IPS-15b (cell line): ENCODE results near the gene ARHGAP45.

Experiments used
- H3K27me3 ChIP-seq: one replicate; pipeline ENCODE4 v1.6.1; 2013; ENCODE audit warnings: low read length; ENCODE audit not compliant: control insufficient read depth, insufficient read depth
- H3K36me3 ChIP-seq: one replicate; pipeline ENCODE4 v1.6.1; 2013; ENCODE audit warnings: low read length; ENCODE audit not compliant: control insufficient read depth, insufficient read depth
- H3K4me1 ChIP-seq: one replicate; pipeline ENCODE4 v1.6.1; 2013; ENCODE audit warnings: mild to moderate bottlenecking, low read length; ENCODE audit not compliant: control insufficient read depth, insufficient read depth
- H3K4me3 ChIP-seq: one replicate; pipeline ENCODE4 v1.5.1; 2013; ENCODE audit warnings: low read depth, low read length
- H3K9ac ChIP-seq: one replicate; pipeline ENCODE4 v1.6.1; 2013; ENCODE audit warnings: low read depth, mild to moderate bottlenecking, low read length
- H3K9me3 ChIP-seq: one replicate; pipeline ENCODE4 v1.6.1; 2013; ENCODE audit warnings: mild to moderate bottlenecking, low read length; ENCODE audit not compliant: control insufficient read depth, insufficient read depth

The ARHGAP45 gene

DNA sequence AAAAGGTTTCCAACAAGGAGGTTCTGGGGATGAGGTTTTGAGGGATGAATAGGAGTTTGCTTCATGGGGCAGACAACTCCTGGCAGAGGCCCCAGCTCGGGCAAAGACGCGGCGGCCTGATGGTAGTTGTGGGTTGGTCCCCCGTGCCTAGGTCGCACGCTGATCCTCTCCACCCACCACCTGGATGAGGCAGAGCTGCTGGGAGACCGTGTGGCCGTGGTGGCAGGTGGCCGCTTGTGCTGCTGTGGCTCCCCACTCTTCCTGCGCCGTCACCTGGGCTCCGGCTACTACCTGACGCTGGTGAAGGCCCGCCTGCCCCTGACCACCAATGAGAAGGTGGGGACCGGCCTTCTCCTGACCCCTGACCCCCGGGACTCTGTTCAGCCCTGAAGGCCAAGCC, 15.2 kb upstream of the ARHGAP45 start:
- H3K27me3 ChIP-seq = no peaks in the 10 kb centered on the region
- H3K9ac ChIP-seq = no peak overlapping the region
- H3K4me3 ChIP-seq = no peak overlapping the region
- peaks cover 20% of the 10 kb centered on the region for H3K36me3 ChIP-seq
- H3K4me1 ChIP-seq = no peaks in the 10 kb centered on the region
- H3K9me3 ChIP-seq = no peaks in the 10 kb centered on the region

DNA sequence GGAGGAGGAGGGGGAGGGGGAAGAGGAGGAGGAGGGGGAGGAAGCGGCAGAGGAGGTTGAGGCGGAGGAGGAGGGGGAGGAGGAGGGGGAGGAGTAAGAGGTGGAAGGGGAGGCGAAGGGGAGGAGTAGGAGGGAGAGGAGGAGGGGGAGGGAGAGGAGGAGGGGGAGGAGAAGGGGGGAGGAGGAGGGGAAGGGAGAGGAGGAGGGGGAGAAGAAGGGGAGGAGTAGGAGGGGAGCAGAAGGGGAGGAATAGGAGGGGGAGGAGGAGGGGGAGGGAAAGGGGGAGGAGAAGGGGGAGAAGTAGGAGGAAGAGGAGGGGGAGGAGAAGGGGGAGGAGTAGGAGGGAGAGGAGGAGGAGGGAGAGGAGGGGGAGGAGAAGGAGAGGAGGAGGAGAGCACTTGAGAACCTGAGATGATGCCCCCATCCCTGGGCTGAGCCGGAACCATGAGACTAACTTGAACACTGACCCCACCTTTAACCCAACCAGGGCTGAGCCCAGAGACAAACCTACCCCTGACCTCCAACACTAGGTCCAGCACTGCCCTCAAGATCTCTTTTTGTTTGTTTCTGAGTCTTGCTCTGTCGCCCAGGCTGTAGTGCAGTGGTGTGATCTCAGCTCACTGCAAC, 14.5 kb upstream of the ARHGAP45 start:
- Histone ChIP-seq H3K27me3 (no peaks in the 10 kb centered on the region), H3K36me3 (peaks cover 17% of the 10 kb centered on the region), H3K9me3 (no peaks in the 10 kb centered on the region), H3K4me1 (no peaks in the 10 kb centered on the region), H3K9ac (no peak overlapping the region), H3K4me3 (no peak overlapping the region)

DNA sequence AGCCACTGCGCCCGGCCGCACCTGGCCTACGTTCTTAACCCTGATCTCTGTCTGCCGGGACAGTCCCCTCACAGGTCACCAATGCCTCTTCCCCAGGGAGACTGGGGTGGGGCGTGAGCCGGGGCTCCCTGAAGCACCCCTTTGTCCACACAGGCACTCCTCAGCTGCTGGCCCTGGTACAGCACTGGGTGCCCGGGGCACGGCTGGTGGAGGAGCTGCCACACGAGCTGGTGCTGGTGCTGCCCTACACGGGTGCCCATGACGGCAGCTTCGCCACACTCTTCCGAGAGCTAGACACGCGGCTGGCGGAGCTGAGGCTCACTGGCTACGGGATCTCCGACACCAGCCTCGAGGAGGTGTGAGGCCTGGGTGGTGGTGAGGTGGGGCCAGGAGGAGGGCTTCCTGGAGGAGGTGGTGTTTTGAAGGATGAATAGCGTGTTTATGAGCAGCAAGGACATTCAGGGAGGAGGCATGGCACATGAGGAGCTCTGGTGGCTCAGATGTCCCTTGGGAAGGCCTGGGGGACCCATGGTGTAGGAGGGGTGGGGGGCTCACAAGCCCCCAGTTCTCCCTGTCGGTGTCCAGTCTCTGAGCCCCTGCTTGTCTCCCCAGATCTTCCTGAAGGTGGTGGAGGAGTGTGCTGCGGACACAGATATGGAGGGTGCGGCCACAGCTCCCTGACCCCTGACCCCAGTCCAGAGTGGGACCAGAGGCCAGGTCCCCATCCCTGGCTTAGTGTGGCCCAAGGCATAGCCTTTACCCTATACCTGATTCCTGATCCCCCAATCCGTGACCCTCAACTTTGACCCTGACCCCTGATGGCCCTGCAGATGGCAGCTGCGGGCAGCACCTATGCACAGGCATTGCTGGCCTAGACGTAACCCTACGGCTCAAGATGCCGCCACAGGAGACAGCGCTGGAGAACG, 13.5 kb upstream of the ARHGAP45 start:
- H3K36me3 ChIP-seq = peaks cover 17% of the 10 kb centered on the region
- H3K4me3 ChIP-seq = no peak overlapping the region
- no peaks in the 10 kb centered on the region for H3K9me3 ChIP-seq
- no peak overlapping the region for H3K9ac ChIP-seq
- no peaks in the 10 kb centered on the region for H3K27me3 ChIP-seq
- H3K4me1 ChIP-seq = no peaks in the 10 kb centered on the region

DNA sequence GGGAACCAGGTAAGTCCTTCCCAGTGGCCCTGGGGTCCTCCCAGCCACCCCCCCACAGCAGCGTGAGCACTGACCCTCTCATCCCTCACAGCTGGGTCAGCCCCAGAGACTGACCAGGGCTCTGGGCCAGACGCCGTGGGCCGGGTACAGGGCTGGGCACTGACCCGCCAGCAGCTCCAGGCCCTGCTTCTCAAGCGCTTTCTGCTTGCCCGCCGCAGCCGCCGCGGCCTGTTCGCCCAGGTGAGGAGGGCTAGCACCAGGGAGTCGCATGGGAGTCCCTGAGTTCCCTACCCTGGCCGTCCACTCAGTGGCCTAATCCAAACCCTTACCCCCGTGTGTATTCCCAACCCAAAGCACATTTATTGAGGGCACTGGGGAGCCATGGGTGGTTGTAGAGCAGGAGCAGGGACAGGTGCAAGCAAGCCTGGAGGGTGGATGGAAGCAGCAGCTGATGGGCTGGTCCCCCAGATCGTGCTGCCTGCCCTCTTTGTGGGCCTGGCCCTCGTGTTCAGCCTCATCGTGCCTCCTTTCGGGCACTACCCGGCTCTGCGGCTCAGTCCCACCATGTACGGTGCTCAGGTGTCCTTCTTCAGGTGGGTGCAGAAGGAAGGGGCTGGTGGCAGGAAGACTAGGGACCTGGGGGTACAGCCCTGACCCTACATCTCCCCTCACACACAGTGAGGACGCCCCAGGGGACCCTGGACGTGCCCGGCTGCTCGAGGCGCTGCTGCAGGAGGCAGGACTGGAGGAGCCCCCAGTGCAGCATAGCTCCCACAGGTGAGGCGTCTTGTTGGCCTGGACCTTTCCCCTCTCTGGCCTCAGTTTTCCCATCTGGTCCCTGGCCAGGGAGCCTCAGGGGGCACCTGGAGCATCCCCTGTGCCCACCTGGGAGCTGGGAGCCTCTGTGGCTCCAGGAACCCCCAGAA, 12.6 kb upstream of the ARHGAP45 start:
- H3K9ac ChIP-seq = no peak overlapping the region
- H3K36me3 ChIP-seq = peaks cover 21% of the 10 kb centered on the region
- no peak overlapping the region for H3K4me3 ChIP-seq
- no peaks in the 10 kb centered on the region for H3K9me3 ChIP-seq
- no peaks in the 10 kb centered on the region for H3K27me3 ChIP-seq
- no peaks in the 10 kb centered on the region for H3K4me1 ChIP-seq

DNA sequence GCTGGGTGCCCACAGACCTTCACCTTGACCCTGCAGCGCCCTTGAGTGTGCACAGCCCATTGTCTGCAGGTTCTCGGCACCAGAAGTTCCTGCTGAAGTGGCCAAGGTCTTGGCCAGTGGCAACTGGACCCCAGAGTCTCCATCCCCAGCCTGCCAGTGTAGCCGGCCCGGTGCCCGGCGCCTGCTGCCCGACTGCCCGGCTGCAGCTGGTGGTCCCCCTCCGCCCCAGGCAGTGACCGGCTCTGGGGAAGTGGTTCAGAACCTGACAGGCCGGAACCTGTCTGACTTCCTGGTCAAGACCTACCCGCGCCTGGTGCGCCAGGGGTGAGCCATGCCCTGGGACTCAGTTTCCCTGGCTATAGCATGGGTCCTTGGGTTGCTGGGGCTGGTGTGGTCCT, 11.9 kb upstream of the ARHGAP45 start:
- H3K36me3 ChIP-seq = peaks cover 21% of the 10 kb centered on the region
- H3K4me1 ChIP-seq = no peaks in the 10 kb centered on the region
- H3K9me3 ChIP-seq = no peaks in the 10 kb centered on the region
- H3K27me3 ChIP-seq = no peaks in the 10 kb centered on the region
- H3K9ac ChIP-seq = no peak overlapping the region
- no peak overlapping the region for H3K4me3 ChIP-seq

DNA sequence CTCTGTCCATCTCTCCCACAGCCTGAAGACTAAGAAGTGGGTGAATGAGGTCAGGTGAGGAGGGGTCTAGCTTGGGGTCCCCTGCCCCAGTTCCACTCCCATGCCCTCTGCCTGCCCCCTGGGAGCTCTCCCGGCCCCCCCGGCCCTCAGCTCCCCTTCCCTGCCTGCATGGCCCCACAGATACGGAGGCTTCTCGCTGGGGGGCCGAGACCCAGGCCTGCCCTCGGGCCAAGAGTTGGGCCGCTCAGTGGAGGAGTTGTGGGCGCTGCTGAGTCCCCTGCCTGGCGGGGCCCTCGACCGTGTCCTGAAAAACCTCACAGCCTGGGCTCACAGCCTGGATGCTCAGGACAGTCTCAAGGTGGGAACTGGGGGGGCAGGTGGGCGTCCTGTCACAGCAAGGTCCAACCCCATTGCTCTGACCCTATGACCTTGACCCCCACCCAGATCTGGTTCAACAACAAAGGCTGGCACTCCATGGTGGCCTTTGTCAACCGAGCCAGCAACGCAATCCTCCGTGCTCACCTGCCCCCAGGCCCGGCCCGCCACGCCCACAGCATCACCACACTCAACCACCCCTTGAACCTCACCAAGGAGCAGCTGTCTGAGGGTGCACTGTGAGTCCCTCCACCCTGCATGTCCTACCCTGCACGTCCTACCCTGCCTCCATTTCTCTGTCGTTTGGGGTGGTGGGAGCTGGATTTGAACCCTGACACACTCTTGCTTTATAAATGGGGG, 10.9 kb upstream of the ARHGAP45 start:
- Histone ChIP-seq H3K4me1 (no peaks in the 10 kb centered on the region), H3K4me3 (no peak overlapping the region), H3K9ac (no peak overlapping the region), H3K27me3 (no peaks in the 10 kb centered on the region), H3K36me3 (peaks cover 21% of the 10 kb centered on the region), H3K9me3 (no peaks in the 10 kb centered on the region)

DNA sequence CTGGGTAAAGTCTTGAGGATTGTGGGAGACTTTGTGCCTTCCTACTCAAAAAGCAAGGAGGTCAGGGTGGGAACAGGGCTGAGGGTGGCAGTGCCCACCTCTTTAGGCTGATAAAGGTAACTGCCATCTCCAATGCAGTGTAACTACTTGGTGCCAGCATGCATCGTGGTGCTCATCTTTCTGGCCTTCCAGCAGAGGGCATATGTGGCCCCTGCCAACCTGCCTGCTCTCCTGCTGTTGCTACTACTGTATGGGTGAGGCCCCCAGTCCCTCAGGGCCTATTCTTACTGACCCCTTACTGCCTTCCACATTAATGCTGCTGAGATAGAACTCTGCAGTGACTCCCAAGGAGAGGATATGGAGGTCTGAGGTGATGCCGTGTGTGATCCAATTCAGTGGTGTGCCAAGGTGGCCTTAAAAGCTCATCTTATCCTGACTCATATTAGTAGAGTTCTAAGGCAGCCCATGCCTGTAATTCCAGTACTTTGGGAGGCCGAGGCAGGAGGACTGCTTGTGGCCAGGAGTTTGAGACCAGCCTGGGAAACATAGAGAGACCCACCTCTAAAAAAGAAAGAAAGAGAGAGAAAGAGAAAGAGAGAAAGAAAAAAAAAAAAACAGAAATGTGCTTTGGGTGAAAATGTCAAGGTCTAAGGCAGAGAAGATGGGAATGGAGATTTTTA, 9.7 kb upstream of the ARHGAP45 start:
- Histone ChIP-seq H3K9me3 (no peaks in the 10 kb centered on the region), H3K4me1 (no peaks in the 10 kb centered on the region), H3K4me3 (no peak overlapping the region), H3K27me3 (no peaks in the 10 kb centered on the region), H3K9ac (no peak overlapping the region), H3K36me3 (peaks cover 24% of the 10 kb centered on the region)

DNA sequence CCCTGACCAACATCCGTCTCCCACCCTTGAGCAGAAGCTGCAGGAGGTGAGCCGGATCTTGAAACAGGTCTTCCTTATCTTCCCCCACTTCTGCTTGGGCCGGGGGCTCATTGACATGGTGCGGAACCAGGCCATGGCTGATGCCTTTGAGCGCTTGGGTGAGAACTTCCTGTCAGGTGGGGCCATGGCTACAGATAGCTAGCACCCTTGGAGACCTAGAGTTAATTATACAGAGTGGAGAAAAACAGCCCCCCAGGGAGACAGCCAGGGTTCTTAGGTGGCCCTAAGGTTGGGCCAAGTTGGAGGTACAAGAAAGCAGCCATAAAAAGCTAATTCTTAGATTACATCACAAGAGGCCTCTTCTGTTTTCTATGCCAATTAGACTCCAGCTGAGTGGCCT, 8.9 kb upstream of the ARHGAP45 start:
- Histone ChIP-seq H3K27me3 (no peaks in the 10 kb centered on the region), H3K9ac (no peak overlapping the region), H3K9me3 (no peaks in the 10 kb centered on the region), H3K36me3 (peaks cover 20% of the 10 kb centered on the region), H3K4me1 (no peaks in the 10 kb centered on the region), H3K4me3 (no peak overlapping the region)

DNA sequence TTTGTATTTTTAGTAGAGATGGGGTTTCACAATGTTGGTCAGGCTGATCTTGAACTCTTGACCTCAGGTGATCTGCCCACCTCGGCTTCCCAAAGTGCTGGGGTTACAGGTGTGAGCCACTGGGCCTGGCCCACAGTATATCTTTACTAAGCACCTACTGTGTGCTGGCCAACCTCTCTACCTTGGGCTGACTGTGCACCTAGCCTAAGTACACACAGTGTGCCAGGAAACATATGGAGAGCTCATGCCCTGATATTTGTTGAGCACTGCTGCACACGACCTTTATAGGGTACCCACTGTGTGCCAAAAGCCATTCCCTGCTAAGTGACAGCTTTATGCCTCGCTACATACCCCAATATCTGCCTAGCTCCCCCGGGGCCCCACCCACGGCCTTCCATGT, 6.3 kb upstream of the ARHGAP45 start:
- Histone ChIP-seq H3K36me3 (peaks cover 13% of the 10 kb centered on the region), H3K9me3 (no peaks in the 10 kb centered on the region), H3K4me3 (no peak overlapping the region), H3K27me3 (peaks cover 3% of the 10 kb centered on the region), H3K9ac (no peak overlapping the region), H3K4me1 (peaks cover 8% of the 10 kb centered on the region)

DNA sequence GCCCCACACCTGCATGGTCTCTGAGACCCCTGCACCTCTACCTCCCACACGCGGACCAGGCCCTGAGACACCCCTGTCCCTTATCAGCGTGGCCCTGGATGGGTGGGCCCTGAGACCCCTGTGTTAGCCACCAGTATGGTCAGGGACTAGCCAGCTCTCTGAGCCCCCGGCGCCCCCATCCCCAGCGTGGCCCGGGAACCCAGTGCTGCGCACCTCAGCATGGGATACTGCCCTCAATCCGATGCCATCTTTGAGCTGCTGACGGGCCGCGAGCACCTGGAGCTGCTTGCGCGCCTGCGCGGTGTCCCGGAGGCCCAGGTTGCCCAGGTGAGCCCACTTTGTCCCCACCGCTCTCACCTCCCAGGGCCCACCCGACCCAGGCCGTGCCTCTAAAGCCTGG, 5.0 kb upstream of the ARHGAP45 start:
- Histone ChIP-seq H3K27me3 (peaks cover 3% of the 10 kb centered on the region), H3K4me1 (peaks cover 8% of the 10 kb centered on the region), H3K36me3 (peaks cover 8% of the 10 kb centered on the region), H3K4me3 (peak overlapping the region; percentile 37), H3K9ac (peak overlapping the region; percentile 47), H3K9me3 (no peaks in the 10 kb centered on the region)
